ENCODE results near the gene SCG3. TPM values are rescaled to one million over a fixed set of nuclear protein-coding genes. Genes with fewer than 3 reads are reported as not detected.

The SCG3 gene
- not detected in 2 replicates for total RNA-seq

DNA sequence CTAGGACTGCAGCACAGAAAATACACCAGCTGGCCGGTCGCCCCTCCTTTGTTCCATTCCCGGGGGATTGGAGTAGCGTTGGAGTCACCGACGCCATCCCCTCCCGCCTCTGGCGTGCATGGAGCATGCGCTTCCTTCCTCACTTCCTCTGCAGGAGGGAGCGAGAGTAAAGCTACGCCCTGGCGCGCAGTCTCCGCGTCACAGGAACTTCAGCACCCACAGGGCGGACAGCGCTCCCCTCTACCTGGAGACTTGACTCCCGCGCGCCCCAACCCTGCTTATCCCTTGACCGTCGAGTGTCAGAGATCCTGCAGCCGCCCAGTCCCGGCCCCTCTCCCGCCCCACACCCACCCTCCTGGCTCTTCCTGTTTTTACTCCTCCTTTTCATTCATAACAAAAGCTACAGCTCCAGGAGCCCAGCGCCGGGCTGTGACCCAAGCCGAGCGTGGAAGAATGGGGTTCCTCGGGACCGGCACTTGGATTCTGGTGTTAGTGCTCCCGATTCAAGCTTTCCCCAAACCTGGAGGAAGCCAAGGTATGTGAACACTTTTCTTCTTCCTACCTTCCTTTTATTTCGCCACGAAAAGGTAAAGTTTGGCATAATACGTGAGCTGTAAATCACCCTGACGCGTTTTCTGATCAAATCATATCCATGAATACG is at the start of gene SCG3:
TSS of gene SCG3 (plus strand) at position 201 of the 661 bp plus-strand sequence. CDS start at position 454, 253 bp downstream.

DNA sequence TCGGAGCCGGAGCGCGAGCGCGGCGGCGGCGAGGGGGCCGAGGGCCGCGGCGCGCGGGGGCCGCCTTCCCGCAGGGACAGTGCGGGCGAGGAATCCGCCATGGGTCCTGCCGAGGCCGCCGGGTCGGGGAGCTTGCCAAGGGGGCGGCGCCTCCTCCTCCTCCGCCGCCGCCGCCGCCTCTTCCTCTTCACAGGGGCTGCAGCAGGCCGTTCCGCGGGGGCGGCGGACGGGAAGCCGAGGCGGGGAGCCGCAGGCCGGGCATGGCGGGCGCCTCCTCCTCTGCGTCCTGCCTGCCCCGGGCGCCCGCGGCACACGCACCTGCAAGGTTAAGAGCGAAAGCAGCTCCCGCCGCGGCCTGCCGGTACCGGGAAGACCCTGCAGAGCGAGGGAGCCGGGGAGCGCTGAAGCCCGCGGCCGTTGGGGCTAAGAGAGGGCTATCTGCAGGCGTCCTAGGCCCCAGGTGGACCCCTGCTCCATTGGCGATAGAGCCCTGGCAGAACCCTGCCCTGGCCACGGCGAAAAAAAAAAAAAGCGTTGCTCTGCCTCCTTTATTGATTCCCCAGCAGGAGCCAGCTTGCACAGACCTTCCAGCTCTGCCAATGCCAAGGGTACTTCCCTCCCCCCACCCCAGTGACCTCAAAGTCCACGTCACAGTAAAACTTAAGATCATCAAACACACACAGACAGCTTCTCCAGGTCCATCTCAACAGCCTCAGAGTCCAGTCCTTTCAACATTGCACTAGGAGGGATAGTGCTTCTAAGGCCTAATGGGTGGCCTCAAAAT is 56.4 kb downstream of the SCG3 start, which contains the start of gene LYSMD2:
TSS of gene LYSMD2 (minus strand) at position 134 of the 784 bp plus-strand sequence. CDS start at position 101, 33 bp downstream.

DNA sequence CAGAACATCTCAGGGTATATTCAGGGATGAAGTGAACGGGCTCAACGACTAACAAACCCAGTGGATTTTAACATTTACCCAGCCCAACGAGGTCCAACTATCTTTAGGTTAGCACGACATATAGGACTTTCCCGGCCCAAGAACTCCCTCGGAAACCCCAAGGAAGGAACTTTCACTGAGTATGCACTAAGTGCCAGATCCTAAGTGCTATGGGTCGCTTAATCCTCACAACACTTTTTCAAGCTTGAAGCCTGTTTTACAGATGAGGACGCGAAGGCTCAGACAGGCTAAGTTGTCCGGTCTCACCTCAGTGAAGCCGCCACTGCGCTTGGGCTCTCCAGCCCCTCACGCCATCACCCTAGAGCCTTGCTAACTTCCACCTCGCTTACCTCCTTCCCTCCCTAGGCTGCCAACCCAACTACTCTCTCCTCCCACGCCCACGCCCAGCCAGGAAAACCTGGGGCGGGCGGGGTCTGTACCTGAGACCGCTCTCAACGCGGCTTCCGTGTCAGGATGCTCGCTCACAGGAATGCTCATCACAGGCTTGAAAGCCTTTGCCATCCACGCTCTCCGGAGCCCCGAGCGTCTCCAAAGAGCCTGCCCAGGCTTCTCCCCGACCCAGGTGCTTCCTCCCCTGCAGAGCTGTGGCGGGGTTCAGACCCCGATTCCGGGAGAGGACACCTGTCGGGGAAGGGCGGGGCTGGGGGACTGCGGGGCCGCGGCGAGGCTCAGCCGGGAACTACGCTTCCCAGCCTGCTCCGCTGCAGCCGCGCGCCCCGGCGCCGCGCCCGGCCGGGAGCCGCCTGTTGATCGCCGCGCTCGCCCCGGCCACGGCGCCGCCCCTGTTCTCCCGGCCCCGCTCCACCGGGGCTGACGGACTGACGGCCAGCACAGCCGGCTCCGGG is 69.7 kb downstream of the SCG3 start, which contains the start of gene TMOD2:
TSS of gene TMOD2 (plus strand) at position 806 of the 905 bp plus-strand sequence. CDS start 14,845 bp downstream, outside the sequence.

Other genes with a start within 250 kb of the SCG3 start
- 35.8 and 39.2 TPM in 2 replicates for gene DMXL2, start 58.7 kb upstream of the SCG3 start, total RNA-seq
- 7.4 and 9.6 TPM in 2 replicates for gene LYSMD2, start 56.2 kb downstream of the SCG3 start, total RNA-seq
- 10.4 and 13.8 TPM in 2 replicates for gene TMOD2, start 70.1 kb downstream of the SCG3 start, total RNA-seq
- gene TMOD3, start 148.2 kb downstream of the SCG3 start, total RNA-seq = 28.8 and 48.0 TPM in 2 replicates